B cell (primary cell): Measurements from ENCODE around the gene TEKT2. TPM values are rescaled to one million over a fixed set of nuclear protein-coding genes. Genes with fewer than 3 reads are reported as not detected.

Source experiments
- ATAC-seq: fragments of 200-7000 bp; cut with Tn5 transposase; one replicate; pipeline ENCODE4 v1.10.0; 2021; ENCODE audit warnings: low read depth, mild to moderate bottlenecking, moderate number of reproducible peaks, moderate library complexity
- CTCF ChIA-PET: fragments of 350-600 bp; sonication (Branson Sonifier 250); formaldehyde crosslinking; loops from one replicate; lab custom pipeline; 2021; ENCODE audit warnings: antibody characterized with exemption, inconsistent platforms; lab: Charles Lee
- POLR2A ChIA-PET: fragments of 350-600 bp; sonication (Branson Sonifier 250); formaldehyde crosslinking; loops from one replicate; lab custom pipeline; 2021; ENCODE audit warnings: antibody characterized with exemption; lab: Charles Lee
- DNase-seq: peaks from one replicate; pipeline ENCODE4 v3.0.0; 2013
- H2AFZ ChIP-seq: 2 replicates; pipeline ENCODE4 v1.6.1; 2012; ENCODE audit warnings: mild to moderate bottlenecking, low read depth, low read length; ENCODE audit not compliant: insufficient read depth, poor library complexity, severe bottlenecking
- H3K27ac ChIP-seq, 2 donors: 1 replicate in 1 of 2; 2 replicates in 1 of 2; pipeline ENCODE4 v1.5.1; 2012 to 2013; ENCODE audit warnings: low read length in 2 of 2, mild to moderate bottlenecking in 2 of 2, moderate library complexity in 1 of 2
- H3K27me3 ChIP-seq, 4 experiments: fragments of 200-600 bp in 1 of 4; sonication (generic) in 1 of 4; replicated peaks in 1 of 4; 1 replicate in 2 of 4; 2 replicates in 2 of 4; pipeline versions ENCODE4 v1.6.1 to v1.7.0; 2013 to 2016; ENCODE audit warnings: low read length in 3 of 4, mild to moderate bottlenecking in 2 of 4, mixed read lengths in 1 of 4, moderate library complexity in 1 of 4; ENCODE audit not compliant: insufficient read depth in 4 of 4, control insufficient read depth in 3 of 4; ENCODE audit errors: control extremely low read depth in 1 of 4
- H3K36me3 ChIP-seq, 2 experiments: replicated peaks in 1 of 2; 1 replicate in 1 of 2; 2 replicates in 1 of 2; pipeline versions ENCODE4 v1.6.1 to v1.7.1; 2013; ENCODE audit warnings: low read length in 1 of 2; ENCODE audit not compliant: insufficient read depth in 2 of 2, control insufficient read depth in 1 of 2; ENCODE audit errors: control extremely low read depth in 1 of 2, extremely low read depth in 1 of 2
- H3K4me1 ChIP-seq, 2 donors: fragments of 200-600 bp in 1 of 2; sonication (generic) in 1 of 2; 1 replicate in 1 of 2; 2 replicates in 1 of 2; pipeline versions ENCODE4 v1.5.1 to v1.6.1; 2013 to 2017; ENCODE audit warnings: low read length in 2 of 2; ENCODE audit not compliant: control insufficient read depth in 2 of 2, insufficient read depth in 2 of 2
- H3K4me2 ChIP-seq: replicated peaks from 2 replicates; pipeline ENCODE3; 2012; ENCODE audit warnings: mild to moderate bottlenecking, low read depth, low read length; ENCODE audit not compliant: poor library complexity, severe bottlenecking
- H3K4me3 ChIP-seq, 5 experiments: fragments of 200-600 bp in 1 of 5; sonication (generic) in 1 of 5; 1 replicate in 3 of 5; 2 replicates in 2 of 5; pipeline versions ENCODE4 v1.5.1 to v1.7.0; 2011 to 2016; ENCODE audit warnings: low read length in 4 of 5, mild to moderate bottlenecking in 4 of 5, low read depth in 2 of 5, control low read depth in 1 of 5, moderate library complexity in 1 of 5; ENCODE audit not compliant: insufficient read depth in 1 of 5; ENCODE audit errors: control extremely low read depth in 1 of 5, extremely low read depth in 1 of 5
- H3K79me2 ChIP-seq: fragments of 200-600 bp; sonication (generic); one replicate; pipeline ENCODE4 v1.6.0; 2016; ENCODE audit warnings: low read length; ENCODE audit not compliant: control insufficient read depth, insufficient read depth
- H3K9ac ChIP-seq: fragments of 200-600 bp; sonication (generic); 2 replicates; pipeline ENCODE4 v1.6.1; 2017; ENCODE audit warnings: mild to moderate bottlenecking, low read length, moderate library complexity
- H3K9me3 ChIP-seq, 3 donors: one replicate each; pipeline versions ENCODE4 v1.6.1 to v1.7.1; 2013; ENCODE audit warnings: low read length in 2 of 3; ENCODE audit not compliant: control insufficient read depth in 2 of 3, insufficient read depth in 1 of 3; ENCODE audit errors: control extremely low read depth in 1 of 3
- H4K20me1 ChIP-seq: 2 replicates; pipeline ENCODE4 v1.6.0; 2012; ENCODE audit warnings: mild to moderate bottlenecking, low read length; ENCODE audit not compliant: insufficient read depth, control insufficient read depth, poor library complexity, severe bottlenecking
- H3K27ac Mint-ChIP-seq: one replicate; pipeline ENCODE4 v1.8.0; 2021; ENCODE audit warnings: mixed read lengths
- H3K27me3 Mint-ChIP-seq: one replicate; pipeline ENCODE4 v1.8.0; 2021; ENCODE audit warnings: mixed read lengths
- H3K4me1 Mint-ChIP-seq: one replicate; pipeline ENCODE4 v1.8.0; 2021; ENCODE audit warnings: mixed read lengths
- H3K4me3 Mint-ChIP-seq: one replicate; pipeline ENCODE4 v1.8.0; 2021; ENCODE audit warnings: mixed read lengths
- H3K9me3 Mint-ChIP-seq: one replicate; pipeline ENCODE4 v1.8.0; 2022; ENCODE audit warnings: mixed read lengths; ENCODE audit not compliant: insufficient read depth
- CTCF ChIP-seq: fragments of 200-600 bp; IDR thresholded peaks from one replicate; pipeline ENCODE4 v1.8.0; 2022; ENCODE audit warnings: antibody characterized with exemption, mild to moderate bottlenecking
- EZH2 ChIP-seq: IDR thresholded peaks from 2 replicates; pipeline ENCODE4 v1.6.1; 2012; ENCODE audit warnings: borderline replicate concordance, low read depth, mild to moderate bottlenecking, moderate library complexity, low read length; ENCODE audit not compliant: insufficient read depth, poor library complexity, severe bottlenecking
- WGBS: methylation state at CpG from one replicate; pipeline ENCODE4 v1.1.5; 2013; ENCODE audit warnings: missing lambda C conversion rate; ENCODE audit not compliant: insufficient coverage; 5-methylcytosine and 5-hydroxymethylcytosine counted together
- intact Hi-C: fragments of 100-400 bp; cut with micrococcal nuclease; formaldehyde crosslinking; loops from one replicate; pipeline ENCODE4 v1.10.0; 2022
- polyA plus RNA-seq: library from polyadenylated mRNA; depleted of rRNA; stranded (reverse); fragments of >200 nt; gene quantifications from 2 replicates; pipeline ENCODE4 v1.2.3, GENCODE V29; 2012
- total RNA-seq, 2 donors: library from RNA; stranded (reverse); fragments of 120-200 nt in 1 of 2; gene quantifications; 1 replicate in 1 of 2; 2 replicates in 1 of 2; pipeline versions ENCODE4 v1.2.3 to v1.2.4, GENCODE V29; 2013 to 2022

The TEKT2 gene
- total and polyA plus RNA-seq, 2 donors (not counting 1 experiment from before 2014, with no cell fraction given) = not detected

DNA sequence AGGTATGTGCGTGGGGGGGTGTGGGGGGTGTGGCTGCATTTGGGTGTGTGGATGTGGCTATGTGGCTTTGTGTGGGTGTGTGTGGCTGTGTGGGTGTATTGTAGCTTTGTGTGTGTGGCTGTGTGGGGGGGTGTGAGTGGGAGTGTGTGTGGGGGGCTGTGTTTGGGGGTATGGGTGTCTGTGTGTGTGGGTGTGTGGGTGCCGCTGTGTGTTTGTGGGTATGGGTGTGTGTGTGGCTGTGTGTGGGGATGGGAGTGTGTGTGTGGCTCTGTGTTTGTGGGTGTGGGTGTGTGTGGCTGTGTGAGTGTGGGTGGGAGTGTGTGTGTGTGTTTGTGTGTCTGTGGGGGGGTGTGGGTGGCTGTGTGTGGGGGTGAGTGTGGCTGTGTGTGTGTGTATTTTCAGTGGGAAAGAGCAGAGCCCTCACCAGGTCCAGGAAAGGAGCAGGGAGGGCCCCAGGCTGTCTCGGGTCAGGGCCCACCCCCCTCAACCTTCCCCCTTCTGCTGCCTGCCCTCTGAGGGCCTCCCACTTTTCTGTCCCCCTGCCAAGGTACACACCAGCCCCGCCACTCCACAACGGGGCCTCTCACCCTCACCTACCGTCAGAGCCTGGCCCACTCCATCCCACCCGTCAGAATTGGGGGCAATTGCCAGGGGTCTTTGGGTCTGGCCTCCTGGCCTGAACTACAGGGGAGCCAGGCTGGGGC lies 43.1 kb downstream of the TEKT2 start:
- H2AFZ ChIP-seq = no peak overlapping the region
- intact Hi-C loops = no loop called here
- peaks cover 28% of the 10 kb centered on the region in 2 donors for H3K4me1 ChIP-seq
- H3K4me3 ChIP-seq = no peak overlapping the region
- ATAC-seq (no peak), DNase-seq (no peak)
- TF ChIP-seq EZH2 (no peak), CTCF (no peak)
- H3K79me2 ChIP-seq = no peaks in the 10 kb centered on the region
- peaks cover 32% of the 10 kb centered on the region for H3K4me1 Mint-ChIP-seq
- no peak overlapping the region for H3K27ac Mint-ChIP-seq
- H3K36me3 ChIP-seq = no peaks in the 10 kb centered on the region
- ChIA-PET CTCF (no interaction called here), POLR2A (no interaction called here)
- no peak overlapping the region for H3K4me2 ChIP-seq
- H3K27me3 ChIP-seq = peaks cover 0 to 22% (median 2%) of the 10 kb centered on the region in 4 experiments
- no peaks in the 10 kb centered on the region for H3K9me3 Mint-ChIP-seq
- H3K9ac ChIP-seq = no peak overlapping the region
- H3K27ac ChIP-seq = no peak overlapping the region
- H4K20me1 ChIP-seq = no peaks in the 10 kb centered on the region
- H3K4me3 Mint-ChIP-seq = no peak overlapping the region
- H3K27me3 Mint-ChIP-seq = peaks cover 8% of the 10 kb centered on the region
- 74% methylated on average over 4 of the region's 7 CpGs for WGBS
- H3K9me3 ChIP-seq = no peaks in the 10 kb centered on the region

DNA sequence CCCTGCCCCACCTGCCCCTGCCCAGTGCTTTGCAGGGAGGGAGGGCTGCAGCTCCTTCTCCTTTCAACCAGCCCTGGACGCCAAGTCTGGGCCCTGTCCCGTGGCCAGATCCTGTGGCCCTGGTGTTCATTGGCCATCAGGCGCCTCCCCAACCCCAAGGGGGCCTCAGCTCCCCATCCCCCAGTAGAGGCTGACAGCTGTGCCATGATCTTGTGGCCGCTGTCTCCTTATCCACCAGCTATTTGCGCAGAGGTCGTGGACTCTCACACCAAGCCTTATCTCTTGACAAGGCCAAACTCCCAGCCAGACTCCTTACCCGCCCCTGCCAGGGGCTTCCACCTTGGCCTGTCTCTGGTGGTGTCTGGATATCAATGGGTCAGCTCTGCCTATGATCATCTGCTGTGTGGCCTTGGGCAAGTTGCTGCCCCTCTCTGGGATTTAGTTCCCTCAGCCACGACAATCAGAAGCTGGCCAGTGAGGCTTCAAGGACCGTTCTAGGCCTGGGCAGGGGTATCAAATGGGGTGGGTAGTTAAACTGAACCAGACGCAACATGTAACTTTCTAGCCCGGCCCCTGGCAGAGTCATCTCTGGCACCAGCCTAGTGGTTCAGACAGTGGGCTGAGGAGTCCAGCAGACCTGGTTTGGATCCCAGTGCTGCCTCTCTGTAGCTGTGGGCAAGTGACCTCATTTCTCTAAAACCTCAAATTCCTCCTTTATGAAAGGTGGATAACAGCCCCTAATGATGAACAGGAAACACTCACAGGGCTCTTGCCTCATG lies 44.4 kb downstream of the TEKT2 start:
- Histone ChIP-seq H3K4me3 (no peak overlapping the region), H3K27me3 (peaks cover 0 to 22% (median 2%) of the 10 kb centered on the region in 4 experiments), H3K9me3 (no peaks in the 10 kb centered on the region), H3K9ac (no peak overlapping the region), H2AFZ (no peak overlapping the region), H3K36me3 (no peaks in the 10 kb centered on the region), H4K20me1 (no peaks in the 10 kb centered on the region), H3K27ac (no peak overlapping the region), H3K79me2 (no peaks in the 10 kb centered on the region), H3K4me1 (peaks cover 18 to 19% of the 10 kb centered on the region in 2 donors), H3K4me2 (no peak overlapping the region)
- peaks cover 21% of the 10 kb centered on the region for H3K4me1 Mint-ChIP-seq
- DNase-seq (no peak), ATAC-seq (no peak)
- no peaks in the 10 kb centered on the region for H3K9me3 Mint-ChIP-seq
- ChIA-PET POLR2A (interaction anchor here (0.7 kb wide), 1 partner anchor 234 kb away, joined by 3 read pairs; no protein-coding TSS in a partner anchor), CTCF (no interaction called here)
- intact Hi-C loops = no loop called here
- TF ChIP-seq CTCF (no peak), EZH2 (no peak)
- H3K4me3 Mint-ChIP-seq = no peak overlapping the region
- H3K27me3 Mint-ChIP-seq = peaks cover 7% of the 10 kb centered on the region
- H3K27ac Mint-ChIP-seq = no peak overlapping the region
- 95% methylated on average over 9 of the region's 11 CpGs for WGBS
